Tibial artery (tissue), 4 donors: ENCODE data around the gene PLA2G3.
"Not testable (repeated sequence)": the region's sequence is repeated elsewhere in the genome, so short reads cannot be mapped to it uniquely, and the experiment has no call there.

Experiments
- DNase-seq, 2 donors: peaks; one replicate each; pipeline ENCODE4 v3.0.0-alpha.2; 2019
- H3K27ac ChIP-seq, 2 donors: fragments of 200-600 bp; sonication (generic) in 1 of 2; 1 replicate in 1 of 2; 2 replicates in 1 of 2; pipeline ENCODE4 v1.5.1; 2018 to 2019; ENCODE audit warnings: mild to moderate bottlenecking in 1 of 2
- H3K27me3 ChIP-seq, 2 donors: fragments of 200-600 bp; sonication (generic) in 1 of 2; one replicate each; pipeline versions ENCODE4 v1.5.1 to v1.6.0; 2016 to 2019
- H3K36me3 ChIP-seq, 3 donors: fragments of 200-600 bp; sonication (generic) in 2 of 3; one replicate each; pipeline ENCODE4 v1.5.1; 2016 to 2019; ENCODE audit warnings: mild to moderate bottlenecking in 2 of 3
- H3K4me1 ChIP-seq, 4 donors: fragments of 200-600 bp; sonication (generic) in 2 of 4; 1 replicate in 3 of 4; 2 replicates in 1 of 4; pipeline ENCODE4 v1.5.1; 2016 to 2019
- H3K4me3 ChIP-seq, 2 donors: fragments of 200-600 bp; sonication (generic) in 1 of 2; 1 replicate in 1 of 2; 2 replicates in 1 of 2; pipeline ENCODE4 v1.5.1; 2018 to 2019; ENCODE audit warnings: mild to moderate bottlenecking in 2 of 2
- H3K9me3 ChIP-seq, 3 donors: fragments of 200-600 bp; sonication (generic) in 1 of 3; one replicate each; pipeline ENCODE4 v1.5.1; 2016 to 2019
- CTCF ChIP-seq, 2 experiments: fragments of 200-600 bp in 1 of 2; fragments of 450-650 bp in 1 of 2; IDR thresholded peaks; one replicate each; pipeline ENCODE4 v1.5.1; 2017 to 2019; ENCODE audit warnings: antibody characterized with exemption in 2 of 2, mild to moderate bottlenecking in 1 of 2, moderate library complexity in 1 of 2
- intact Hi-C: fragments of 100-400 bp; cut with DNase I; formaldehyde crosslinking; loops from one replicate; pipeline ENCODE4 v1.15.0; 2023; ENCODE audit warnings: low total_unique reads

Gene PLA2G3

DNA sequence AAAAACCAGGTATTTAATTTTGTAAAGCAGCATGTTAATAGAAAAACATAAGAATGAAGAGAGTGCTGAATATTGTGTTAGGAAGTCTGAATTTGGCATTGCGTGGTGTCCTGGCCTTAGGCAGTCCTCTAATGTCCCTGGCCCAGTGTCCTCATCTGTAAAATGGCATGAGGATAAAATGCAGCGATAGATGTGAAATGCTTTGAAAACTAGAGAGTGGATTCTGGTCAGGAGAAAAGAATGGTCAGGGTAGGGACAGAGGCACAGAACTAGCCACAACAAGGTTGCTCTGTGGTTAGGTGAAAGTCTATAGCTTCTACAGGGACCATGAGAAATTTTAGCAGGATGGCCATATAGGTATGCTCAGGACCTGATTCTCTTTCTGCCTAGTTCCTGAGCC lies 38.6 kb upstream of the PLA2G3 start:
- DNase-seq = no peak
- no peak for TF ChIP-seq CTCF (IDR thresholded peaks at IDR 0.05)
- Histone ChIP-seq H3K27me3 (no peaks in the 10 kb centered on the region), H3K9me3 (no peaks in the 10 kb centered on the region), H3K27ac (peak overlapping the region; percentile 12 to 43), H3K36me3 (peaks cover 4 to 20% (median 11%) of the 10 kb centered on the region in 3 donors), H3K4me3 (no peak overlapping the region), H3K4me1 (peaks cover 0 to 56% (median 27%) of the 10 kb centered on the region in 4 donors)
- intact Hi-C loops = no loop called here

DNA sequence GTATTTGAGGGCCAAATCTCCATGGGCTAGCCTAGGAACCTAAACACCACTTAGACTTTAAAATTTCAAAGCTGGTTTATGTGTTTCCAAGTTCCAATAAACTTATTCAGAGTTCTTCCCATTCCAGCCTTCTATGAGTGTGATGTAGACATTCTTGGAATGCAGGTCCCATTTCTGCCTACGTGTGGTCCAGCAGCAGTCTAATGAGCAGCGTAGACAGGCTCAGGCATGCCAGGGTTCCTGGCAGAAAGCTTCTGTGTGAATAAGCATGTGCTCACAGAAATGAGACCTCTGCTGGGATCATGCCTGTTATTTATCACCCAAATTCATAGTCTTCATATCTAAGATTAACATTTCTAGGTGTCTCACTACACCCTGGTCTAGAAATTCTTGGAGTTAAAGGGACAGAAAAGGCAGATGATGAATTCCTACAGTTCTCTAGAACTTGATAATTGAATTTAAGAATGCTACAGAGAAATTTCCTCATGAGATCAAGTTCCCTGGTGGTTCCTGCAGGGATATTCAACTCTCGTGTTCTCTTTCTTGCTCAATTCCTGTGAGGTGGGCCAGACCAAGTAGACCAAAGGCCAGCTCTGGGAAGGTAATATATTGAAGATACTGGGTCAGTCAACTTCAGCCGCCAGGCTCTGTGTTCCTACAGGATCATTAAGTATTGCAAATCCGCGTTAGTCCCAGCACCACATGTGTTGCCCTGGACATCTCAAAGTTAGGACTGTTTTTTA lies 37.3 kb upstream of the PLA2G3 start:
- H3K36me3 ChIP-seq = peaks cover 4 to 11% (median 10%) of the 10 kb centered on the region in 3 donors
- peaks cover 0 to 68% (median 38%) of the 10 kb centered on the region in 4 donors for H3K4me1 ChIP-seq
- H3K27ac ChIP-seq = peak overlapping the region; percentile 45 to 63
- H3K4me3 ChIP-seq = no peak overlapping the region
- intact Hi-C loops = no loop called here
- H3K9me3 ChIP-seq = no peaks in the 10 kb centered on the region
- no peak for DNase-seq
- H3K27me3 ChIP-seq = no peaks in the 10 kb centered on the region
- no peak for TF ChIP-seq CTCF (IDR thresholded peaks at IDR 0.05)

DNA sequence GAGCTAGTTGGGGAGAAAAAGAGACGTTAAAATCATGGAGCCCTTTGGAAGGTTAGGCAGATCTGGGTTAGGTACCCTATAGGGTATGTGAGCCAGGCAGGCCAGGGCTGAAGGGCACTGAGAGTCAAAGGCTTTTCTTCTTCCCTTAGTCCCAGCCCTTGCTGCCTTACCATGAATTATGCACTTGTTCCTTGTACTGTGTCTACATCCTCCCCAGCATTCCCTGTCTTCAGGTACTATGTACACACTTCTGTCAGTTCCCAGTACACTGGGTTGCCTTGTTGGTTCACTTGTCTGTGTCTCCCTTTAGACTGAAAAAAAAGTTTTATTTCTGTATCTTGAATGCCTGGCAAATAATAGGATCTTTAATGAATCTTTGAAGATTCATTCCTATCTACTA lies 36.6 kb upstream of the PLA2G3 start:
- Histone ChIP-seq H3K9me3 (no peaks in the 10 kb centered on the region), H3K4me3 (no peak overlapping the region), H3K4me1 (peaks cover 0 to 75% (median 41%) of the 10 kb centered on the region in 4 donors), H3K27me3 (no peaks in the 10 kb centered on the region), H3K36me3 (peaks cover 0 to 7% (median 6%) of the 10 kb centered on the region in 3 donors), H3K27ac (peak overlapping the region; percentile 45 to 63)
- intact Hi-C loops = no loop called here
- no peak for DNase-seq
- TF ChIP-seq CTCF (IDR thresholded peaks at IDR 0.05) = no peak

- TF ChIP-seq CTCF (IDR thresholded peaks at IDR 0.05) = no peak
- H3K9me3 ChIP-seq = no peaks in the 10 kb centered on the region
- H3K27me3 ChIP-seq = no peaks in the 10 kb centered on the region
- H3K36me3 ChIP-seq = peaks cover 0 to 7% (median 6%) of the 10 kb centered on the region in 3 donors
- intact Hi-C loops = no loop called here
- H3K27ac ChIP-seq = peak overlapping the region; percentile 51 to 77
- no peak overlapping the region for H3K4me3 ChIP-seq
- DNase-seq = no peak
- peaks cover 0 to 95% (median 45%) of the 10 kb centered on the region in 4 donors for H3K4me1 ChIP-seq
These were observed 33.3 kb upstream of the PLA2G3 start for GRCh38 chr22:31173386-31174145.

DNA sequence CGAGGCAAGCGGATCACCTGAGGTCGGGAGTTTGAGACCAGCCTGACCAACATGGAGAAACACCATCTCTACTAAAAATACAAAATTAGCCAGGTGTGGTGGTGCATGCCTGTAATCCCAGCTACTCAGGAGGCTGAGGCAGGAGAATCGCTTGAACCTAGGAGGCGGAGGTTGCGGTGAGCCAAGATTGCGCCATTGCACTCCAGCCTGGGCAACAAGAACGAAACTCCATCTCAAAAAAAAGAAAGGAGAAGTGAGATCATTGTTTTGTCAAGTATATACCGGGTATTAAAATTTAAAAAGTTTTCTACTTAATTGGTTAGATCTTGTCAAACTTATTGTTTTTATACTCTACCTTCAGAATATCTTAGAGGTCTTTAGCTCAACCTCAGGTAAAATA lies 31.4 kb upstream of the PLA2G3 start:
- Histone ChIP-seq H3K4me1 (peaks cover 0 to 95% (median 44%) of the 10 kb centered on the region in 4 donors), H3K27ac (peak overlapping the region; percentile 20 to 51)

GRCh38 chr22:31170971-31171370 lies 30.7 kb upstream of the PLA2G3 start:
- Histone ChIP-seq H3K4me1 (peaks cover 0 to 94% (median 43%) of the 10 kb centered on the region in 4 donors), H3K27ac (peak overlapping the region in 1 of 2 donors; percentile 32)

More for the DNA sequence above, 31.4 kb upstream of the PLA2G3 start:
- intact Hi-C loops, H3K27me3 ChIP-seq, DNase-seq, H3K9me3 ChIP-seq, H3K36me3 ChIP-seq, H3K4me3 ChIP-seq: not testable (repeated sequence)

More at GRCh38 chr22:31170971-31171370, 30.7 kb upstream of the PLA2G3 start:
- H3K9me3 ChIP-seq = no peaks in the 10 kb centered on the region
- DNase-seq = no peak
- no peaks in the 10 kb centered on the region for H3K27me3 ChIP-seq
- no peak overlapping the region for H3K4me3 ChIP-seq
- intact Hi-C loops = no loop called here
- H3K36me3 ChIP-seq = peaks cover 0 to 8% (median 2%) of the 10 kb centered on the region in 3 donors
- no peak for TF ChIP-seq CTCF (IDR thresholded peaks at IDR 0.05)
